Measurements from ENCODE around the gene PNPLA1.
"Not testable (repeated sequence)": the region's sequence is repeated elsewhere in the genome, so short reads cannot be mapped to it uniquely, and the experiment has no call there.

PNPLA1 gene

DNA sequence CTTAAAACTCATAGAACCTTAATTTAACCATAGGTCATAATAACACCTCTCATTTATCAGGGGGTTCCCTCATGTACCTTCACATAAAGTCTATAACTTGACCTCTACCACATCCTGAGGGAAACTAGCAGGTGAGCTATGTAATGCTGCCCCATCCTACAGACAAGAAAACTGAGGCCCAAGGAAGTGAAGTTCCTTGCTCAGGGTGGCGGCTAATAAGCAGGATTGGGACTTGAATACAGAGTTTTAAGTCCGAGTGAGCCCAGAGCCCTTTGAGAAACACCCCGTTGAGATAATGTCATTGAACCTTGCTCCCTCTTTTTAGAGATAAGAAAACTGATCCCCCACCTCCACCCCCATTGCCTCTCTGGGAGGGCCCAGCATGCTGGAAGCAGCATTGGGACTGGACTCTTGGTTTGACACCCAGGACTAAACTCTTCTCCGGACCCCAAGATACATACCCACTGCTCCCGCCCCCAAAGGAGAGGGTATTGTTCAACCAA lies 66.4 kb downstream of the PNPLA1 start:
- no peaks in the 10 kb centered on the region for H3K4me1 ChIP-seq (ENCODE audit: control insufficient read depth, insufficient read depth, low read length, unreplicated experiment)
- H3K4me3 ChIP-seq (ENCODE audit: low read depth, low read length), result no peak overlapping the region
- H3K79me2 ChIP-seq (ENCODE audit: control insufficient read depth, insufficient read depth, low read length, unreplicated experiment), result no peaks in the 10 kb centered on the region
- no peak overlapping the region for H2AFZ ChIP-seq (ENCODE audit: low read length, unreplicated experiment)
- H3K36me3 ChIP-seq (ENCODE audit: insufficient read depth, low read length), result no peaks in the 10 kb centered on the region
- peaks cover 50% of the 10 kb centered on the region for H3K27me3 ChIP-seq (ENCODE audit: insufficient read depth, low read length)
- no peak overlapping the region for H3K27ac ChIP-seq (ENCODE audit: low read depth, low read length)

GRCh38 chr6:36336779-36337241 lies 67.0 kb downstream of the PNPLA1 start, which contains the start of gene BNIP5:
Gene BNIP5 (minus strand): TSS chr6:36336888. CDS start chr6:36330690, 6,198 bp downstream.
- Histone ChIP-seq H3K4me1 (ENCODE audit: control insufficient read depth, insufficient read depth, low read length, unreplicated experiment) (no peaks in the 10 kb centered on the region), H3K4me3 (ENCODE audit: low read depth, low read length) (no peak within 1 kb of the TSS), H2AFZ (ENCODE audit: low read length, unreplicated experiment) (no peak within 1 kb of the TSS)

DNA sequence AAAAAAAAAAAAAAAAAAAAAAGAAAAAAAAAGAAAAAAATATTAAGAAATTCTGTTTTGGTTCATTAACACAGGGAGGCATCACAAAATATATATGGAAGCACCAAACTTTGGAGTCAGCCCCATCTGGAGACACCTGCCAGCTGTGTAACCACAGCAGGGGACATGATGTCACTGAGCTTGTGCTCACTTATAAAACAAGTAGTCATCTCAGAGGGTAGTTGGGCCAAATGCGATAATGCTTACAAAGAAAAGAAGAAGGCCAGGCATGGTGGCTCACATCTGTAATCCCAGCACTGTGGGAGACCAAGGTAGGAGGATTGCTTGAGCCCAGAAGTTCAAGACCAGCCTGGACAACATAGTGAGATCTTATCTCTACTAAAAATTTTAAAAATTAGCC lies 68.0 kb downstream of the PNPLA1 start:
- Histone ChIP-seq H3K79me2 (ENCODE audit: control insufficient read depth, insufficient read depth, low read length, unreplicated experiment) (no peaks in the 10 kb centered on the region), H3K27ac (ENCODE audit: low read depth, low read length) (no peak overlapping the region), H3K4me1 (ENCODE audit: control insufficient read depth, insufficient read depth, low read length, unreplicated experiment) (no peaks in the 10 kb centered on the region), H3K27me3 (ENCODE audit: insufficient read depth, low read length) (peaks cover 45% of the 10 kb centered on the region), H2AFZ (ENCODE audit: low read length, unreplicated experiment) (no peak overlapping the region), H3K4me3 (ENCODE audit: low read depth, low read length) (no peak overlapping the region), H3K36me3 (ENCODE audit: insufficient read depth, low read length) (no peaks in the 10 kb centered on the region)

More at GRCh38 chr6:36336779-36337241, 67.0 kb downstream of the PNPLA1 start, which contains the start of gene BNIP5:
- Histone ChIP-seq H3K27me3 (ENCODE audit: insufficient read depth, low read length) (peaks cover 49% of the 10 kb centered on the region), H3K79me2 (ENCODE audit: control insufficient read depth, insufficient read depth, low read length, unreplicated experiment) (no peaks in the 10 kb centered on the region), H3K27ac (ENCODE audit: low read depth, low read length) (no peak within 1 kb of the TSS), H3K36me3 (ENCODE audit: insufficient read depth, low read length) (no peaks in the 10 kb centered on the region)

DNA sequence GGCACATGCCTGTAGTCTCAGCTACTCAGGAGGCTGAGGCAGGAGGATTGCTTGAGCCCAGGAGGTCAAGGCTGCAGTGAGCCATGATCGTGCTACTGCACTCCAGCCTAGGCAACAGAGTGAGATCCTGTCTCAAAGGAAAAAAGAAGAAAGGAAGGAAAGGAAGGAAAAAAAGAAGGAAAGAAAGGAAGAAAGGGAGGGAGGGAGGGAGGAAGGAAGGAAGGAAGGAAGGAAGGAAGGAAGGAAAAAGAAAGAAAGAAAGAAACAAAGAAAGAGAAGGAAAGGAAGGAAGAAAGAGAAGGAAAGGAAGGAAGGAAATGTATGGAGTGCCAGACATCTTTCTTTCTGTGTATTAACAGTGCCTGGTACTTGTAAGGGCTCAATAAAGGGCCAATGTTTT lies 68.4 kb downstream of the PNPLA1 start:
- H2AFZ ChIP-seq (ENCODE audit: low read length, unreplicated experiment); H3K36me3 ChIP-seq (ENCODE audit: insufficient read depth, low read length); H3K4me1 ChIP-seq (ENCODE audit: control insufficient read depth, insufficient read depth, low read length, unreplicated experiment); H3K79me2 ChIP-seq (ENCODE audit: control insufficient read depth, insufficient read depth, low read length, unreplicated experiment); H3K4me3 ChIP-seq (ENCODE audit: low read depth, low read length); H3K27ac ChIP-seq (ENCODE audit: low read depth, low read length): not testable (repeated sequence)
- H3K27me3 ChIP-seq (ENCODE audit: insufficient read depth, low read length), result peaks cover 41% of the 10 kb centered on the region

DNA sequence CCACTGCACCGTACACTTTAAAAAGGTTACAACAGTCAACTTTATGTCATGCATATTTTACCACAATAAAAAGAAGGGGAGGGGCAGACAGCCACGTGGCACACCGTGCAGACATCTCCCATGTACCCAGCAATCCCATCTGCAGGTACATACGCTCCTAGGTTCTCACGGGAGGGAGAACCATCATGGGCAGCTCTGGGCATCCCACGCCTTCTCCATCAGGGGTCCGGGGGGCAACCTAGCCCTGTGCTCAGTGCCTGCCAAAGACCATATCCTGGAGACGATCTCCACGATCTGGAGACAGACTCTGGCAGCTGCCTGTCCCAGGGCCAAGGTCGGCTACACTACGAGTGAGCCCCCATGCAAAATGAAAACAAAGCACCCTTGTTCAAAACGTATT lies 69.3 kb downstream of the PNPLA1 start:
- Histone ChIP-seq H3K27me3 (ENCODE audit: insufficient read depth, low read length) (peaks cover 32% of the 10 kb centered on the region), H2AFZ (ENCODE audit: low read length, unreplicated experiment) (no peak overlapping the region), H3K79me2 (ENCODE audit: control insufficient read depth, insufficient read depth, low read length, unreplicated experiment) (no peaks in the 10 kb centered on the region), H3K27ac (ENCODE audit: low read depth, low read length) (no peak overlapping the region), H3K4me3 (ENCODE audit: low read depth, low read length) (no peak overlapping the region), H3K4me1 (ENCODE audit: control insufficient read depth, insufficient read depth, low read length, unreplicated experiment) (no peaks in the 10 kb centered on the region), H3K36me3 (ENCODE audit: insufficient read depth, low read length) (no peaks in the 10 kb centered on the region)

DNA sequence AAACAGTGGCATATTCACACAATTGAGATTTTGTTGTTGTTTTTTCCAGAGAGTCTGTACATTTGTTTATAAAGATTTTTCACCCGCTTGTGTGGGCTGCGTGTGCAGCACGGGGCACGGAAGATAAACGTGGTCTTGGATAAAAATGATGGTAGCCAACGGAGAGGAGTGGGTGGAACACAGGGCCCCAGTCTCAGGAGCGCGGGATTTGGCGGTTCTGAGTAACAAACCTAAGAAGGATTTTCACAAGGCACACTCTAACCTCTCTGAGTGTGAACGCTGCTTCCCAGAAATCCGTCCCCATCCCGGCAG lies 70.4 kb downstream of the PNPLA1 start:
- H2AFZ ChIP-seq (ENCODE audit: low read length, unreplicated experiment), result peak overlapping the region; percentile 57
- H3K36me3 ChIP-seq (ENCODE audit: insufficient read depth, low read length), result no peaks in the 10 kb centered on the region
- H3K4me1 ChIP-seq (ENCODE audit: control insufficient read depth, insufficient read depth, low read length, unreplicated experiment), result no peaks in the 10 kb centered on the region
- H3K4me3 ChIP-seq (ENCODE audit: low read depth, low read length), result no peak overlapping the region
- no peaks in the 10 kb centered on the region for H3K79me2 ChIP-seq (ENCODE audit: control insufficient read depth, insufficient read depth, low read length, unreplicated experiment)
- no peak overlapping the region for H3K27ac ChIP-seq (ENCODE audit: low read depth, low read length)
- peaks cover 21% of the 10 kb centered on the region for H3K27me3 ChIP-seq (ENCODE audit: insufficient read depth, low read length)

DNA sequence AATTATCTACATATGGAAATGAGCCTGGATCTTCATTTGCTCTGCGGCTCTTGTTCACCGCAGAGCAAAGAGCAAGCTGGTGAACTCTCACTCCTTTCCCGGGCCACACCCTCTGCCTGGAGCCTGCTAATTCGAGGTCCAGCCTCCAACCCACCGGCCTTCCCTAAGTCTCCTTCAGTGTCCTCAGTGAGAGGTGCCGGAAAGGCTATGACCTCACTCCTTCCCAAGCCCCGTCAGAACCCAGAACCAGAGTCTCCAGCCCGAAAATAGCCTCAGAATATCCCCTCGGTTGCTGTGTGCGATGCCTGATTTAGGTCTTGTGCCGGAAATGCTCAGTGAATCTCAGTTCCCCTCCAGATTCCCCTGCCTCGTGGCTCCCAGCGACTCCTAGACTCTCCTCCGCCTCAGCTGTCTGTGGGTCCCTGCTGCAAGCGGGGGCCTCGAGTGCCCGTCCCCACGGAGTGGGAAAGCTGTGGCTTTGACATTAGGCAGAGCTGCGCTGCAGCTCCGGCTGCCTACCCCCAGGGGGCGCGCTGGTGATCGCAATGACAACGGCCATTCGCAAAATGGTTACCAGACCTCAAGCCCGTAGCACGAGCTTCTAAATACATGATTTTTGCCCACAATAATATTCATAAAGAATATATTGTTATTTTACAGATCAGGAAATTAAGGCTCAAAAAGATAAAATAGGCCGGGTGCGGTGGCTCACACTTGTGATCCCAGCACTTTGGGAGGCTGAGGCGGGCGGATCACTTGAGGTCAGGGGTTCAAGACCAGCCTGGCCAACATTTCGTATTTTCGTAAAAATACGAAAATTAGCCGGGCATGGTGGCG lies 71.0 kb downstream of the PNPLA1 start:
- Histone ChIP-seq H3K36me3 (ENCODE audit: insufficient read depth, low read length) (no peaks in the 10 kb centered on the region), H3K4me3 (ENCODE audit: low read depth, low read length) (peak overlapping the region; percentile 58), H2AFZ (ENCODE audit: low read length, unreplicated experiment) (peak overlapping the region; percentile 57), H3K27me3 (ENCODE audit: insufficient read depth, low read length) (peaks cover 16% of the 10 kb centered on the region), H3K4me1 (ENCODE audit: control insufficient read depth, insufficient read depth, low read length, unreplicated experiment) (no peaks in the 10 kb centered on the region), H3K79me2 (ENCODE audit: control insufficient read depth, insufficient read depth, low read length, unreplicated experiment) (no peaks in the 10 kb centered on the region), H3K27ac (ENCODE audit: low read depth, low read length) (no peak overlapping the region)

DNA sequence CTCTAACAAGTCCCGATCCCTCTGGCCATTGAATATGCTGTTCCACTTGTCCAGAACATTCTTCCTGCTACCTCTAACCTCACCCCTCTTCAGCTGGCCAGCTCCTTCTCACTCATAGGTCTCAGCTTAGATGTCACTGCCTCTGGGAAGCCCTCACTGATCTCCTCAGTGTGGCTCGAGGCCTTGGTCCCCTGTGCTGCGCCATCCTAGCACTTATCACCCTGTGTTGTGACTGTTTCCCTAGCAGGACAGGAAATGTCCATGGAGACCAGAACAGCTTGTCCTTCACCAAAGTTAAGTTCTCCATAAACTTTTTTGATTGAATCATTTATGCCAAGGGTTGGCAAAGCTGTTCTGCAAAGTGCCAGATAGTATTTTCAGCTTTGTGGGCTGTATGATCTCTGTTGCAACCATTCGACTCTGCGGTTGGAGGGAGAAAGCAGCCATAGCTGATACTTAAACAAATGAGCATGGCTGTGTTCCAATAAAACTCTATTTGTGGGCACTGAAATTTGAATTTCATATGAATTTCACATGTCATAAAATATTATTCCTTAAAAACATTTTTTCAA lies 73.3 kb downstream of the PNPLA1 start:
- Histone ChIP-seq H3K27me3 (ENCODE audit: insufficient read depth, low read length) (0 out of 2 replicates have a peak, but pooled peaks cover 4% of the 10 kb centered on the region), H3K4me1 (ENCODE audit: control insufficient read depth, insufficient read depth, low read length, unreplicated experiment) (no peaks in the 10 kb centered on the region), H3K27ac (ENCODE audit: low read depth, low read length) (no peak overlapping the region), H3K4me3 (ENCODE audit: low read depth, low read length) (no peak overlapping the region), H3K36me3 (ENCODE audit: insufficient read depth, low read length) (no peaks in the 10 kb centered on the region), H2AFZ (ENCODE audit: low read length, unreplicated experiment) (no peak overlapping the region), H3K79me2 (ENCODE audit: control insufficient read depth, insufficient read depth, low read length, unreplicated experiment) (no peaks in the 10 kb centered on the region)

DNA sequence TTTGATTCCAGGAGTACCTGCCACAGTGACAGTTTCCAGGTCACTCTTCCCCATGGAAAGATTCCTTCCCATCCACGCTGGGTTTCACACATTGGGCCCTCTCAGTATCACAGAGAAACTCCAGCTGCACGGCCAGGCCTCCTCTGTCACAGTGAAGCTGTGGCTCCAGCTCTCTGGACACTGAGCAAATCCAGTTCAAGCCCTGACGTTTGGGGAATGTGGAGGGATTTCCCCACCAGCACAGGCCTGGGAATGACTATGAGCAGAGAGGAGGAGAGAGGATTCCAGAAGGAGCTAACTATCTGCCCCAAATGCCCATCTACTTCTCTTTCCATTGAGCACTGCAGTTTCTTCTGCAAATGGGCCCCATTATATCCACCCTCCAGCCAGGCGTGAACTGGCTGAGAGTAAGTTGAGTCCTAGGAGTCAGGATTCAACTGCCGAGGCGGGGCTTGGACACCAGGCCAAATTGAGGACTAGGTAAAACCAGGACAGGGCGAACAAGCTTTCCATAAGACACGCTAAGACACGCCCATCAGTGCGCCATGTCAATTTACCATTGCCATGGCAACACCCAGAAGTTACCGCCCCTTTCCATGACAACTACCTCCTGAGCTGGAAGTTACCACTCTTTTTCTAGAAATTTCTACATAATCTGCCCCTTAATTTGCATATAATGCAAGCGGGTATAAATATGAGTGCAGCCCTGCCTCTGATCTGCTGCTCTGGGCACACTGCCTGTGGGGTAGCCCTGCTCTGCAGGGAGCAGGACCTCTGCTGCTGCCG lies 76.0 kb downstream of the PNPLA1 start:
- no peaks in the 10 kb centered on the region for H3K79me2 ChIP-seq (ENCODE audit: control insufficient read depth, insufficient read depth, low read length, unreplicated experiment)
- no peak overlapping the region for H3K4me3 ChIP-seq (ENCODE audit: low read depth, low read length)
- no peak overlapping the region for H3K27ac ChIP-seq (ENCODE audit: low read depth, low read length)
- peaks cover 10% of the 10 kb centered on the region for H3K4me1 ChIP-seq (ENCODE audit: control insufficient read depth, insufficient read depth, low read length, unreplicated experiment)
- no peaks in the 10 kb centered on the region for H3K36me3 ChIP-seq (ENCODE audit: insufficient read depth, low read length)
- no peak overlapping the region for H2AFZ ChIP-seq (ENCODE audit: low read length, unreplicated experiment)
- H3K27me3 ChIP-seq (ENCODE audit: insufficient read depth, low read length), result no peaks in the 10 kb centered on the region

DNA sequence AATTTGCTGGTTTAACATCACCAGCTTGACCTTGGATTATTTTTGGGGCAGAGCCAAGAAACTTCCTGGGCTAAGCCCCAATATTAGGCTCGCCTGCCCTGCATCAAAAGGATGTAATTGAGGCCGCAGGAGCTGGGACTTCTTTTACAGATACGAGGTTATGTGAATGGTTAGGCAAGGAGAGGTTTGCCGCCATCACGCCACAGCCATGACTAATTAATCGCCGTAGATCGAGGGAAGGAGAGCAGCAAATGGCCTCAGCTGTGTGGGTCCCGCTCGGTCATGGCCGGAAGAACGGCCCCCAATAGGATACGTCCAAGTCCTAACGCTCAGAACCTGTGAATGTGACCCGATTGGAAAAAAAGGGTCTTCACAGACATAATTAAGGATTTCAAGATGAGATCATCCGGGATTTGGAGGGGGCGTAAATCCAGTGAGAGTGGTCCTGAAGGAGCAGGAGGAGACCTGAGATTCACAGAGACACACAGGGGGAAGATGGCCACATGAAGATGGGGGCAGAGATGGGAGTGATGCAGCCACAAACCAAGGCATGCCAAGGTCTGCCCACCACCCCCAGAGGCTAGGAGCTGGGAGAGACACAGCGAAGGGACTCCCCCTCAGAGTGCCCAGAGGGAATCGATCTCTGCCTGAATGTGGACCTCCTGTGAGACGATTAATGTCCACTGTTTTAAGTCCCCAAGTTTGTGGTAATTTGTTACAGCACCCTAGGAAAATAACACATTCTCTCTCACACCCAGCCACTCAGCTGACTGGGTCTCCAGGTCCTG lies 76.8 kb downstream of the PNPLA1 start:
- Histone ChIP-seq H3K79me2 (ENCODE audit: control insufficient read depth, insufficient read depth, low read length, unreplicated experiment) (no peaks in the 10 kb centered on the region), H3K36me3 (ENCODE audit: insufficient read depth, low read length) (no peaks in the 10 kb centered on the region), H3K27me3 (ENCODE audit: insufficient read depth, low read length) (no peaks in the 10 kb centered on the region), H2AFZ (ENCODE audit: low read length, unreplicated experiment) (no peak overlapping the region), H3K4me3 (ENCODE audit: low read depth, low read length) (no peak overlapping the region), H3K27ac (ENCODE audit: low read depth, low read length) (no peak overlapping the region), H3K4me1 (ENCODE audit: control insufficient read depth, insufficient read depth, low read length, unreplicated experiment) (peaks cover 17% of the 10 kb centered on the region)

Data from ACC112 (cell line).